Measurements from ENCODE around the gene NDUFB10. TPM values are rescaled to one million over a fixed set of nuclear protein-coding genes. Genes with fewer than 3 reads are reported as not detected.

NDUFB10 gene
- total RNA-seq, 2 experiments from 2014 or later: 113 to 118 TPM

DNA sequence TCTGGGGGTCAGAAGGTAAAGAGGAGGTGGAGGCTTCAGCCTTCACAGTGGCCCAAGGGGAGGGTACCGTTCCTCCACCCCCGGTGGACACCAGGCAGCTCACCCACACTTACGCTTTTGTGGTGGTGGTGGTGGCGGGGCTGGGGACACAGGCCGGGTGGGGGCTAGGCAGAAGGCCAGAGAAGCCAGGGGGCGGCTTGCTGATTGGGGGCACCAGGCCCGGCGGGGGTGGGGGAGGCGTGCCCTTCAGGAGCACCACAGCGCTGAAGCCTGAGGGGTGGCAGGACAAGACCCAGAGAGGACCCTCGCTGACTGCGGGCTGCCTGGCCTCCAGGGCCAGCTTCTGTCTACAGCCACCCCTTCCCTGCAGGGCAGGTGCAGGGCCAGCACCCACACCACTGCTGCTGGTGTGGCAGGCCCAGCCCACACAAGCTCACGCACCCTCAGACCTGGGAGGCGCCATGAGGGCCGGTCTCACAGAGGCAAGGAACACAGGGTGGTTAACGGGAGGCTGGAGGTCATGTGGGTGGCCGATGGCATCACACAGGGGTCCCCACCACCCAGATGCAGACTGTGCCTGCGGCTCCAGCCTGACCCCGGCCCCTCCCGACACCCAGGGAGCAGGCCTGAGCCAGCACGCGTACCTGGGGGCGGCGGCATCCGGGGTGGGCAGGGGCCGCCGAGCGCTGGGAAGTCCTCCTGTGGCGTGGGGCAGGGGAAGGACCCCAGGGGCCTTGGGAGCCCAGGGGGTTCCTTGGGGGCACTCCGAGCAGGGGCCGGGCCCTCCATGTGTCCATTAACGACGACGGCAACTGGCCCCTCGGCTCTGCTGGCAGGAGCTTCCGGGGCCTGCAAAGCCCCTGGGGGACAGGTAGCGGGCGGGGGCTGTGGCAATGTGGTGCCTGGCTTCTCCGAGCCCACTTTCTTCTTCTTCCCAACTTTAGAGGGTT lies 39.8 kb downstream of the NDUFB10 start:
- Mint-ChIP-seq H3K27me3 (no peaks in the 10 kb centered on the region), H3K4me3 (no peak overlapping the region), H3K36me3 (ENCODE audit: low read depth) (peaks cover 21% of the 10 kb centered on the region), H3K27ac (no peak overlapping the region), H3K4me1 (peaks cover 8% of the 10 kb centered on the region), H3K9me3 (ENCODE audit: low read depth) (no peaks in the 10 kb centered on the region)
- intact Hi-C loops (cut with DNase I, micrococcal nuclease): loop anchor here in 1 of 2 experiments (10.0 kb wide), 1 partner anchor 516 kb away; the partner anchor contains the start of gene ATP6V0C
- ATAC-seq: no peak
- POLR2A ChIA-PET: interaction anchor here (0.6 kb wide), 1 partner anchor 13 kb away, joined by 4 read pairs; no protein-coding TSS in a partner anchor
- CTCF ChIA-PET: interaction anchor here (0.7 kb wide), 1 partner anchor 221 kb away, joined by 3 read pairs; no protein-coding TSS in a partner anchor
- DNase-seq: no peak

DNA sequence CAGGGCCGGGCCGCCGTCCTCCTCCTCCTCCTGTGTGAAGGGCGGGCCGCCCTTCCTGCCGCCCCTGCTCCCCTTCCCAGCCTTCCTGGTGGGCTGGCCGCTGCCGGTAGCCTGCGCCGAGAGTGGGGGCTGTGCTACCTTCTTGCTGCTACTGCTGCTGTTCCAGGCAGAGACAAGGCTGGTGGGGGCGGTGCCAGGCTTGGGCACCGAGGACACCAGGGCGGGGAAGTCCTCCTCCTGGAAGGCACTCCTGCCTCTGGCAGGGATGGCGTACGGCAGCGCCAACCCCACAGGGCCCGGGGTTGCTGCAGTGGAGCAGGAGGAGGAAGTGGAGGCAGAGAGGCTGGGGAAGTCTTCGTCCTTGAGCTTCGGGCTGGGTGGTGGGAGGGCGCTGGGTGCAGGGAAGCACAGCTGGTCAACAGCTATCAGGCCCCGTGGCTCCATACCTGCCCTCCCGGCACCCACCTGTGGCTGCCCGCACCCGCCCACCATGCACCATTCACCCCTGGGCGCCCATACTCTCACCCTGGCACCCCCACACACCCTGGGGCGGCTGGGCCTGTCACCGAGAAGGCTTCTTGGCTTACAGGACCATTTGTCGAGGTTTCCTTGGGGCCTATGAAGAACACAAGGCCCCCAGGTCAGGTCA lies 40.7 kb downstream of the NDUFB10 start:
- no peaks in the 10 kb centered on the region for H3K9me3 Mint-ChIP-seq (ENCODE audit: low read depth)
- ChIA-PET CTCF (no interaction called here), POLR2A (no interaction called here)
- intact Hi-C loops (cut with DNase I, micrococcal nuclease): loop anchor here in 1 of 2 experiments (10.0 kb wide), 2 partner anchors 335 to 515 kb away; partner anchors contain the start of gene ATP6V0C
- no peak for ATAC-seq
- DNase-seq: no peak
- H3K27ac Mint-ChIP-seq: no peak overlapping the region
- peaks cover 23% of the 10 kb centered on the region for H3K36me3 Mint-ChIP-seq (ENCODE audit: low read depth)
- peaks cover 14% of the 10 kb centered on the region for H3K4me1 Mint-ChIP-seq
- H3K27me3 Mint-ChIP-seq: no peaks in the 10 kb centered on the region
- no peak overlapping the region for H3K4me3 Mint-ChIP-seq

DNA sequence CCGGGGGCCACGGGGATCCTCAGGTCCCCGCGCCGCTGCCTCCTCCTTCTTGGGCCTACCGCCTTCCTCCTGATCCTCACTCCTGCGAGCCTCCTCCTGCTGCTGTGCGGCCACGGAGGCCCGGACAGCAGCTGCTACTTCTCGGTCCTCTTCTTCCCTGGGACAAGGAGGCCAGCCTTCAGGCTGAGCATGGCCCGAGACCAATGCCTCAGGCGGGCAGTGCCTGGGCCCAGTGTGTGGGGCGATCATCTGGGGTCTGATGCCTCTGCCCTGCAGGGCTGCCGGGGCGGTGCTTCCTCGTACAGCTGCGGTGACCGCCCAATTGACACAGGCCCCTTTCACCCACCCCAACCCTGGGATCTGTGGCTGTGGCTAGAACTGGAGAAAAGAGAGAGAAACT lies 41.7 kb downstream of the NDUFB10 start:
- POLR2A ChIA-PET: no interaction called here

DNA sequence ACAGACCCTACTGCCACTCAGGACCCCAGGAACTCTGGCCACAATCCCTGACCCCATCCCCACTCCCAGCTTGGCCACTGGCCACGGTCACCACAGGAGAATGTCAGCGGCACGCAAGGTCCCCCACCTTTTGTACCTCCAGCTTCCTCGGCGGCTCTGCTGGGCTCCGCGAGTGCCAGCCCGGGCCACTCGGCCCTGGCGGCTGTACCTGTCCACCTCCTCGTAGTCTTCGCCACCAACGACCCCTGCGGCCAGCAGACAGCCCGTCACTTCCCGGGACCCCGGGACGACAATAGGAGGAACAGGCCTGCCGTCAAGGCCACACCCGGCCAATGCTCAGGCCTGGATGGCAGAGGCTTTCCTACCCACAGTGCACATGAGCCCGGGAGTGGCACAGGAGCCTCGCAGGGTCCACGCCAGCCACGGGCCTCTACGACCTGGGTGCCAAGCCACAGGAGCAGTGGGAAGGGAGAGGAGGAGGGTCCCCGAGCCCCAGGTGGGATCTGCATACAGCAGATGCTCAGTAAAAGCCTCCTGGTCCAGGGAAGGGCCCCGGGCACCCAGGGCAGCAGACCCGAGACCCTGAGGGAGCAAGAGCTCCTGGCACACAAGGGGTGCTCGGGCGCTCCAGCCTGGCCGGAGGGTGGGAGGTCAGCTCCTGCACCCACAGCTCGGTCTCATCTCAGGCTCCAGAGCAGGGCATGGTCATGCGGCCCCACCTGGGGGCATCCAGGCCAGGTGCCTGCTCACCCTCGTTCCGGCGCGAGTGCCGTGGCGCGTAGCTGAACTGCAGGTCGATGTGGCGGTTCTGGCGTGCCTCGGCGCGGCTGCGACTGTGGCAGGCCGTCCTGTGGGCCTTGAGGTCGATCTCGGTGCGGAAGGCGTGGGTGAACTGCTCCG lies 42.4 kb downstream of the NDUFB10 start:
- no peak for DNase-seq
- intact Hi-C loops (cut with DNase I, micrococcal nuclease): loop anchor here in 1 of 2 experiments (10.0 kb wide), 1 partner anchor 333 kb away; no protein-coding TSS in a partner anchor
- H3K36me3 Mint-ChIP-seq (ENCODE audit: low read depth): peaks cover 29% of the 10 kb centered on the region
- H3K27ac Mint-ChIP-seq: no peak overlapping the region
- ChIA-PET CTCF (interaction anchor here (0.6 kb wide), 1 partner anchor 73 kb away, joined by 3 read pairs; no protein-coding TSS in a partner anchor), POLR2A (interaction anchor here (0.6 kb wide), 1 partner anchor 256 kb away, joined by 3 read pairs; no protein-coding TSS in a partner anchor)
- H3K27me3 Mint-ChIP-seq: no peaks in the 10 kb centered on the region
- no peak for ATAC-seq
- H3K9me3 Mint-ChIP-seq (ENCODE audit: low read depth): no peaks in the 10 kb centered on the region
- no peak overlapping the region for H3K4me3 Mint-ChIP-seq
- H3K4me1 Mint-ChIP-seq: peaks cover 19% of the 10 kb centered on the region

More for the DNA sequence above, 41.7 kb downstream of the NDUFB10 start:
- Mint-ChIP-seq H3K27me3 (no peaks in the 10 kb centered on the region), H3K4me3 (no peak overlapping the region), H3K4me1 (peaks cover 20% of the 10 kb centered on the region), H3K36me3 (ENCODE audit: low read depth) (peaks cover 25% of the 10 kb centered on the region), H3K27ac (no peak overlapping the region), H3K9me3 (ENCODE audit: low read depth) (no peaks in the 10 kb centered on the region)
- DNase-seq (no peak), ATAC-seq (no peak)
- CTCF ChIA-PET: interaction anchor here (0.6 kb wide), 1 partner anchor 73 kb away, joined by 3 read pairs; no protein-coding TSS in a partner anchor
- intact Hi-C loops (cut with DNase I, micrococcal nuclease): loop anchor here in 1 of 2 experiments (10.0 kb wide), 1 partner anchor 334 kb away; no protein-coding TSS in a partner anchor

DNA sequence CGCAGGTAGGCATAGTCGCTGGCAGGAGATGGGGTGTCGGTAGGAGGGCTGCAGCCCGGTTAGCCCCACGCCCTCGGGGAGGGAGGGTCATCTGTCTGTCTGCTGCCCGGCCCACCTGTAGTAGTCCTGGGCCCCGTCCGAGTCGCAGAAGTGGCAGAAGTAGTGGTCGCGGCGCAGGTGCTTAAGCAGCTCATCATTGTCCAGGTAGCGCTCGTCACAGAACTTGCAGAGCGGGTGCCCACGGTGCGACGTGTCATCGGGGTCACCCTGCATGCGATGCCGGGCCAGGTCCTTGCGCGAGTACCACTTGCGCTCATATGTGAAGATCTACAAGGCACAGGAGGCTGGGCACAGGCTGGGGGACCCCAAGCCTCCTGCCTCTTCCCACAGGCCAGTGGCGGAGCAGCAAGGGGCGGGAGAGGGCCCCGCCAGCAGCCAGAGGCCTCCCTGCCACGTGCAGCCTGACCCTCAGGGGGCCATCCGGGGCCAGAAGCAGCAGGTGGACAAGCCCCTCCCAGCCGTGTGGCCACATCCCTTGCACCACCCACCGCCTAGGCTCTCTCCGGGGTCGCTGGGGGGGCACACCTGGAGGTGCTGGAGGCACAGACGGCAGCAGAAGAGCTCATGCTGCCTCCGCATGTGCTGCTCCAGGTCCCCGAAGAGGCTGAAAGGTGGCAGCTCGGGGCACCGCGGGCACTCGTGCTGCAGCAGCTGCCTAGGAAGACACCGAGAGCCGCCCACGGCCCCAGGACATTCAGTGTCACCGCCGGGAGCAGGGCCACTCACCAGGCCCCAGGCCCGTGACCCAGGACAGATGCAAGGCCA lies 43.3 kb downstream of the NDUFB10 start:
- Mint-ChIP-seq H3K27ac (no peak overlapping the region), H3K4me1 (peaks cover 26% of the 10 kb centered on the region), H3K27me3 (no peaks in the 10 kb centered on the region), H3K9me3 (ENCODE audit: low read depth) (no peaks in the 10 kb centered on the region), H3K4me3 (no peak overlapping the region), H3K36me3 (ENCODE audit: low read depth) (peaks cover 28% of the 10 kb centered on the region)
- ATAC-seq (no peak), DNase-seq (no peak)
- ChIA-PET POLR2A (interaction anchor here (0.6 to 1.1 kb wide), 2 partner anchors 15 to 255 kb away, joined by 3 to 4 read pairs; no protein-coding TSS in a partner anchor), CTCF (interaction anchor here (0.6 to 4.1 kb wide), 5 partner anchors 9 to 153 kb away, joined by 3 to 30 read pairs (median 3); partner anchors contain the start of gene TRAF7)
- intact Hi-C loops (cut with DNase I, micrococcal nuclease): loop anchor here in 1 of 2 experiments (10.0 kb wide), 1 partner anchor 332 kb away; no protein-coding TSS in a partner anchor

DNA sequence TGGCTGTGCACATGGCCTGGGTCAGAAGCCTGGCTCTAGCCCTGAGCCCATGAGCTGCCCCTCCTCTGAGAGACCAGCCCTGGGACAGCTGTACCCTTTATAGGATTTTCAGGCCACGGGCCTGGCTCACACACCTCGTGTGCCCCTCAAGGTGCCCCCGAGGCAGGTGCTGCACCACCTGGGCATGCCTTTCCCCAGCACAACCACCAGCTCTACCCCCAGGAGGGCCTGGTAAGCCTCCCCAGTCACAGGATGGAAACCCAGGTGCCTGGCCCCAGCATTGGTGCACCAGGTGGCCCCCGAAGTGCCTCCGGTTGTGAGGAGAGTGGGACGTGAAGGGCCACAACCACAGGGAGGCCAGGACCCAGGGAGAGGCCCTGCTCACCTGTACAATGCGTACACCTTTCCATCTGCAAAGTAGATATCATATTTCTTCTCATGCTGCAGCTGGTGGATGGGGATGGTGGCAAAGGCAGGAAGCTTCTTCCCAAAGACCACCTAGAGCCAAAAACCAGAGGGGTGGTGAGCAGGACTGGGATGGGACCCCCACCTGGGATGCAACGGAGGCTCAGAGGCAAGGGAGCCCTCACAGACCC lies 44.0 kb downstream of the NDUFB10 start:
- ATAC-seq (no peak), DNase-seq (no peak)
- peaks cover 33% of the 10 kb centered on the region for H3K4me1 Mint-ChIP-seq
- intact Hi-C loops (cut with DNase I, micrococcal nuclease): loop anchor here in 1 of 2 experiments (10.0 kb wide), 1 partner anchor 331 kb away; no protein-coding TSS in a partner anchor
- no peak overlapping the region for H3K4me3 Mint-ChIP-seq
- ChIA-PET CTCF (interaction anchor here (0.6 to 4.1 kb wide), 9 partner anchors 8 to 474 kb away, joined by 3 to 30 read pairs (median 3); partner anchors contain the start of gene TRAF7), POLR2A (interaction anchor here (0.9 to 1.1 kb wide), 4 partner anchors 9 to 152 kb away, joined by 3 to 4 read pairs (median 3); partner anchors contain the start of gene TRAF7)
- H3K27ac Mint-ChIP-seq: no peak overlapping the region
- no peaks in the 10 kb centered on the region for H3K27me3 Mint-ChIP-seq
- no peaks in the 10 kb centered on the region for H3K9me3 Mint-ChIP-seq (ENCODE audit: low read depth)
- peaks cover 29% of the 10 kb centered on the region for H3K36me3 Mint-ChIP-seq (ENCODE audit: low read depth)

DNA sequence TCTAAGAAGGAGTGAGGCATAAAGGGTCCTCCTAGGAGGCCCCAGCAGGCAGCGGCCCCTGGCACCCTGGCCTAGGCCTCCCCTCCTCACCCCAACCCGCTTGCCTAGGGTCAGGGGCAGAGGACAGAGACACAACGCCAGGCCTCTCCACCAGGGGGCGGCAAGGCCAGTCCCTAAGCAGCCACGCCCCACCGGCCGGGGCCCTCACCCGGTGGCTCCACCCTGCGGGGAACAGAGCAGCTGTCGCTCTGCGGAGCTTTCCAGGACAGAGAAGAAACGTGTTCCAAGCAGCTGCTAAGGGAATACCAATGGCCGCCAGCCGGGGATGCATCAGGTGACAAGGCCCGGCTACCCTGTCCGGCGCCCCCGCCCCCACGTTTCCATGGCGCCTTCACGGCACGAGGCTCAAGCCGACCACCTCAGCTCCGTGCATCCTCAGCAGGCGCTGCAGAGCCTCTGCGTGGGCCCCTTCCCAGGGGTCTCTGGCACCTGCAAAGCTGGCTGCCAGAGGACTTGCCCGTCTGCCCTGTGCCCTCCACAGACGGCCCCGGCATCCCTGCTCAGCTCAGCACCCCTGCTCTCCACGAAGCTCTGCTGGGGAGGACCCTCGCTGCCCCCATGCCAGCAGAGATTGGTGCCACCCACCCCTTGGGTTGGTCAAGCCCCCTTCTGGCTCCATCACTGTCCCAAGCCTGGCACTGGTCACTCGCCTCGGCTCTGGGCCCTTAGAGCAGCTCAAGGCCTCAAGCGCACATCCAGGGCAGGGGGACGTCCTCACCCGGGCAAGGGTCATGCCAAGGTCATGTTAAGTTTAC lies 44.7 kb downstream of the NDUFB10 start:
- no peaks in the 10 kb centered on the region for H3K9me3 Mint-ChIP-seq (ENCODE audit: low read depth)
- no peak overlapping the region for H3K27ac Mint-ChIP-seq
- peaks cover 35% of the 10 kb centered on the region for H3K36me3 Mint-ChIP-seq (ENCODE audit: low read depth)
- H3K4me1 Mint-ChIP-seq: peaks cover 38% of the 10 kb centered on the region
- H3K27me3 Mint-ChIP-seq: no peaks in the 10 kb centered on the region
- ATAC-seq (peak; percentile 93), DNase-seq (peak; percentile 95)
- intact Hi-C loops (cut with DNase I, micrococcal nuclease): loop anchor here in 1 of 2 experiments (1.0 to 10.0 kb wide), 2 partner anchors 136 to 331 kb away; no protein-coding TSS in a partner anchor
- ChIA-PET POLR2A (interaction anchor here (0.9 to 1.1 kb wide), 4 partner anchors 10 to 151 kb away, joined by 3 to 4 read pairs (median 3); partner anchors contain the start of gene TRAF7), CTCF (interaction anchor here (0.6 to 4.1 kb wide), 23 partner anchors 8 to 475 kb away, joined by 3 to 30 read pairs (median 3); partner anchors contain the start of genes GFER, RNF151, RPS2 and TRAF7)
- H3K4me3 Mint-ChIP-seq: no peak overlapping the region

DNA sequence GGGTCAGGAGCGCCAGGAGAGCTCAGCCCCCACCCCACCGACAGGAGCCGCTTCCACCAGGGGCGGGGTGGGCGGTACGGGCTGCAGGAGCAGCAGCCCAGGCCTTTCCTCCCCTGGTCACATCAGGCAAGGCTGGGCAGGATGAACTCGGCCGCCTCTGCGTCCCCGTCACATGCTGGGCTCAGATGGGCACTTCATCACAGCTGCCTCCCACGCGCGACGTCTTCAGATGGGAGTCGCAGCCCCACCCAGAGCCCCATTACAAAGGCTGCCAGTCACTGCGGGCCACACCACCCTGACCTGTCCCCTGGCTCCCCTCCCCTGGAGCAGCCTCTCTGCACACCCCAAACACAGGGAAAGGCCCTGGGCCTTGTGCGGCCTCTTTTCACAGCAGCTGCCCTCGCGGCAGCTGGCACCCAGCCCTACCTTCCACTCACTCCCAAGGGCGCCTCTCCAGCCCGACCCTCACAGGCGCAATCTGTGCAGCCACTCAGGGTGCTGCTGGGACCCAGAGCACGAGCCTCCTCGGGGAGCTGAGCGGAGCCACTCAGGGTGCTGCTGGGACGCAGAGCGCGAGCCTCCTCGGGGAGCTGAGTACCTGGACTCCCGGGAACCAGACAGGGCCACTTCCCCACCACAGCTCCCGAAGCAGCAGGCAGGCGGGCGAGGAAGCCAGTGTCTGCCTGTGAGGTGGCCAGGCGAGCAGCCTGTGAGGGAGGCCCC lies 45.6 kb downstream of the NDUFB10 start:
- intact Hi-C loops (cut with DNase I, micrococcal nuclease): loop anchor here (1.0 to 10.0 kb wide), 5 partner anchors 43 to 330 kb away; partner anchors contain the start of genes MLST8 (in 1 of the 2) and RPS2 (in 1 of the 2)
- POLR2A ChIA-PET: no interaction called here

More for the DNA sequence above, 45.6 kb downstream of the NDUFB10 start:
- CTCF ChIA-PET: interaction anchor here (0.8 to 4.1 kb wide), 10 partner anchors 9 to 143 kb away, joined by 3 to 30 read pairs (median 4); partner anchors contain the start of genes GFER and RPS2
- no peaks in the 10 kb centered on the region for H3K27me3 Mint-ChIP-seq
- ATAC-seq: no peak
- no peaks in the 10 kb centered on the region for H3K9me3 Mint-ChIP-seq (ENCODE audit: low read depth)
- no peak for DNase-seq
- H3K4me1 Mint-ChIP-seq: peaks cover 38% of the 10 kb centered on the region
- peaks cover 35% of the 10 kb centered on the region for H3K36me3 Mint-ChIP-seq (ENCODE audit: low read depth)
- H3K4me3 Mint-ChIP-seq: no peak overlapping the region
- no peak overlapping the region for H3K27ac Mint-ChIP-seq
